Choroid plexus epithelial cell (primary cell): ENCODE data around the gene HNRNPC.

Experiments used
- DNase-seq: peaks from one replicate; pipeline ENCODE4 v3.0.0-alpha.2; 2010; ENCODE audit warnings: low read depth
- H3K4me3 ChIP-seq: 2 replicates; pipeline ENCODE4 v1.5.1; 2011; ENCODE audit warnings: low read depth, mild to moderate bottlenecking, control low read depth, low read length, moderate library complexity
- CTCF ChIP-seq: conservative IDR thresholded peaks from 2 replicates; pipeline ENCODE4 v1.5.1; 2011; ENCODE audit warnings: low read depth, mild to moderate bottlenecking, control low read depth, inconsistent platforms, low read length, moderate library complexity

The HNRNPC gene

GRCh38 chr14:21210023-21210422 is 59.2 kb downstream of the HNRNPC start:
- no peak for TF ChIP-seq CTCF
- DNase-seq: no peak

GRCh38 chr14:21209185-21209584 is 60.1 kb downstream of the HNRNPC start:
- no peak for DNase-seq
- TF ChIP-seq CTCF: no peak
- H3K4me3 ChIP-seq: no peak overlapping the region

More at GRCh38 chr14:21210023-21210422, 59.2 kb downstream of the HNRNPC start:
- no peak overlapping the region for H3K4me3 ChIP-seq

- no peak overlapping the region for H3K4me3 ChIP-seq
- no peak for DNase-seq
- TF ChIP-seq CTCF: no peak
These were observed 60.7 kb downstream of the HNRNPC start for GRCh38 chr14:21208554-21208953.

GRCh38 chr14:21206753-21207684 is 62.2 kb downstream of the HNRNPC start:
- no peak for TF ChIP-seq CTCF
- no peak overlapping the region for H3K4me3 ChIP-seq
- DNase-seq: no peak

GRCh38 chr14:21205678-21206581 is 63.3 kb downstream of the HNRNPC start:
- no peak overlapping the region for H3K4me3 ChIP-seq
- no peak for DNase-seq
- no peak for TF ChIP-seq CTCF

GRCh38 chr14:21205026-21205677 is 64.1 kb downstream of the HNRNPC start:
- DNase-seq: no peak
- H3K4me3 ChIP-seq: no peak overlapping the region
- no peak for TF ChIP-seq CTCF
